Nephron (organoid): ENCODE measurements around the gene TCF7.

ENCODE experiments used
- H3K27ac Mint-ChIP-seq, 3 experiments: 2 replicates each; pipeline ENCODE4 v1.8.0; 2020; ENCODE audit warnings: mixed read lengths in 3 of 3, mild to moderate bottlenecking in 2 of 3, moderate library complexity in 1 of 3
- H3K27me3 Mint-ChIP-seq: 2 replicates; pipeline ENCODE4 v1.8.0; 2021; ENCODE audit warnings: low read depth, mild to moderate bottlenecking, moderate library complexity, mixed read lengths
- H3K36me3 Mint-ChIP-seq: 2 replicates; pipeline ENCODE4 v1.8.0; 2020; ENCODE audit warnings: low read depth, mixed read lengths
- H3K4me1 Mint-ChIP-seq: 2 replicates; pipeline ENCODE4 v1.8.0; 2020; ENCODE audit warnings: mixed read lengths
- H3K4me3 Mint-ChIP-seq, 3 experiments: 2 replicates each; pipeline ENCODE4 v1.8.0; 2020; ENCODE audit warnings: mild to moderate bottlenecking in 3 of 3, mixed read lengths in 3 of 3, moderate library complexity in 2 of 3
- H3K9me3 Mint-ChIP-seq: 2 replicates; pipeline ENCODE4 v1.8.0; 2020; ENCODE audit warnings: mixed read lengths
- TF ChIP-seq, protein P1 (sequence below), 3 experiments: fragments of 200-600 bp; sonication (generic); IDR thresholded peaks; one replicate each; pipeline ENCODE4 v1.5.0; 2021; ENCODE audit warnings: antibody characterized with exemption in 3 of 3; ENCODE audit not compliant: unreplicated experiment in 3 of 3

Gene TCF7

DNA sequence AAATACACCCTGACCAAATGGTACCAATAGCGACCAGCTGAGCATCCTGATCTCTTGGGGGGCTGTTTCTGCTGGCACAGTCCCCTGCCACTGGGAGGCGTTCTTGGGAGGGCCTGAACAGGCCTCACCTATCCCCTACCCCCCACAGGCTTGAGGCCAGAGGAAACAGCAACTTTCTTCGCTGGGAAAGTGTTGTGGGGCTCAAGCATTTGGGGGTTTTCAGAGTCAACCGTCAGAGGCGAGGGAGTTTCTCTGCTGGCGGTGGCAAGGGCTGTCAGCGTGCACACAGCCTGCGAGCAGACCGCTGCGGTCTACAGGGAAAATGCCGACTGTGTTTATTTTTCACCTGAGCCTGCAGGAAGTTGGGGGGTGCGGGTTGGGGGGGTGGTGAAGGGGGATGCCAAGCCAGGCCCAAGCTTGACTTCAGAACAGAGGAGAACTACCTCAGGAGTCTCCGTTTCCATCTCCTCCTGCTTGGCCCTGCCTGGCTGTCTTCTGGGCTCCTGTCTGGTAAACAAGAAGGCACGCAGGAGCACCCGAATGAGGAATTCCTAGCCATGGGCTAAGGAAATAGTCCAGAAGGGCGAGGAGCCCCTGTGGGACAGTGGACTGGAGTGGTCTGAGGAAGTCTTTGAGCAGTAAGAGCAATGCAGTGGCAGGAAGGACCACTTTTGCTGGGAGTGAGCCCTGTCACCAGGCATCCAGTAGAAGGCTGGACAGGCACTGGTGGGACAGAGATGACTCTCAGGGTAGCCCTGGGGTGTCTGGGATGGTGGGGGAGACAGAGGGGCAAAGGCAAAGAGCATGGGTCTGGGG, 18.1 kb downstream of the TCF7 start:
- Mint-ChIP-seq H3K27ac (no peak overlapping the region), H3K27me3 (no peaks in the 10 kb centered on the region), H3K4me3 (no peak overlapping the region), H3K36me3 (peaks cover 19% of the 10 kb centered on the region), H3K4me1 (peaks cover 4% of the 10 kb centered on the region), H3K9me3 (no peaks in the 10 kb centered on the region)
- TF ChIP-seq, protein P1, sequence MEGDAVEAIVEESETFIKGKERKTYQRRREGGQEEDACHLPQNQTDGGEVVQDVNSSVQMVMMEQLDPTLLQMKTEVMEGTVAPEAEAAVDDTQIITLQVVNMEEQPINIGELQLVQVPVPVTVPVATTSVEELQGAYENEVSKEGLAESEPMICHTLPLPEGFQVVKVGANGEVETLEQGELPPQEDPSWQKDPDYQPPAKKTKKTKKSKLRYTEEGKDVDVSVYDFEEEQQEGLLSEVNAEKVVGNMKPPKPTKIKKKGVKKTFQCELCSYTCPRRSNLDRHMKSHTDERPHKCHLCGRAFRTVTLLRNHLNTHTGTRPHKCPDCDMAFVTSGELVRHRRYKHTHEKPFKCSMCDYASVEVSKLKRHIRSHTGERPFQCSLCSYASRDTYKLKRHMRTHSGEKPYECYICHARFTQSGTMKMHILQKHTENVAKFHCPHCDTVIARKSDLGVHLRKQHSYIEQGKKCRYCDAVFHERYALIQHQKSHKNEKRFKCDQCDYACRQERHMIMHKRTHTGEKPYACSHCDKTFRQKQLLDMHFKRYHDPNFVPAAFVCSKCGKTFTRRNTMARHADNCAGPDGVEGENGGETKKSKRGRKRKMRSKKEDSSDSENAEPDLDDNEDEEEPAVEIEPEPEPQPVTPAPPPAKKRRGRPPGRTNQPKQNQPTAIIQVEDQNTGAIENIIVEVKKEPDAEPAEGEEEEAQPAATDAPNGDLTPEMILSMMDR (IDR thresholded peaks at IDR 0.05; ENCODE audit: unreplicated experiment in 3 of 3) = no peak

DNA sequence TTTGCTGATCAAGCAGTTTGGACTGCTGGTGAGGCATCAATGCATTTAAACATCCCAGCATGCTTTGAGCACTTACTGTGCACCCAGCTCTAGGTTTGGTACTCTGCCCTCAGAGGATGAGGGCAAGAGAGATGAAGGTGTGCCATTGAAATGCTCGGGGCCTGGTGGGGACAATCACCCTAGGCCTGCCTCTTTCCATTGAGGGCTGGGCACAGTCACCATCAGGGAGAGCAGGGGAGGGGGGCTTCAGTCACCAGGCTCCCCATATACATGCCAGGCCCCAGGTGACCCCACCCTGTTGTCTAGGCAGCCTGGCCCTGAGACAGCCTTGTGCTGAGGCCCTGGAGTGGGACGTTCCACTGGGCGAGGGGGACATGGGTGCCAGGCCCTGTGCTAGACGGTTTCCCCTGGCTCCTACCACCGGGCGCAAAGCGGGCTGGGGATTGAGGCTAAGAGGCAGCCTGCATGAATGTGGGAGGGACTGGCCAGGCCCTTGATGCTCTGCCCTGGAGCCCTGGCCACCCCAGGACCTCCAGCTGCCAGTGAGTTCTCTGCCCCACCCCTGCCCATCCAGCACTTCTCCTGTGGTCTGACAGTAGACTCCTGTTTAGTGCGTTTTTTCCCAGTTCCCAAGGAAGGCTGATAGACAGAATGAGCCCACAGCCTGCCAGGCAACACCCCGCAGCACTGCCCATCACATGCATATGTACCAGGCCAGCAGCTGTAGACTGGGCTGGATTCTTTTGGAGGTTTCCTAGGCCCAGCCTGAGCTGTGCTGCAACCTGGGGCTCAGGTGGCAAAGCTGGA, 18.9 kb downstream of the TCF7 start:
- peaks cover 4% of the 10 kb centered on the region for H3K4me1 Mint-ChIP-seq
- no peak overlapping the region for H3K4me3 Mint-ChIP-seq
- H3K27me3 Mint-ChIP-seq = no peaks in the 10 kb centered on the region
- TF ChIP-seq, protein P1 (IDR thresholded peaks at IDR 0.05; ENCODE audit: unreplicated experiment in 3 of 3) = no peak
- H3K36me3 Mint-ChIP-seq = peaks cover 19% of the 10 kb centered on the region
- no peaks in the 10 kb centered on the region for H3K9me3 Mint-ChIP-seq
- no peak overlapping the region for H3K27ac Mint-ChIP-seq

DNA sequence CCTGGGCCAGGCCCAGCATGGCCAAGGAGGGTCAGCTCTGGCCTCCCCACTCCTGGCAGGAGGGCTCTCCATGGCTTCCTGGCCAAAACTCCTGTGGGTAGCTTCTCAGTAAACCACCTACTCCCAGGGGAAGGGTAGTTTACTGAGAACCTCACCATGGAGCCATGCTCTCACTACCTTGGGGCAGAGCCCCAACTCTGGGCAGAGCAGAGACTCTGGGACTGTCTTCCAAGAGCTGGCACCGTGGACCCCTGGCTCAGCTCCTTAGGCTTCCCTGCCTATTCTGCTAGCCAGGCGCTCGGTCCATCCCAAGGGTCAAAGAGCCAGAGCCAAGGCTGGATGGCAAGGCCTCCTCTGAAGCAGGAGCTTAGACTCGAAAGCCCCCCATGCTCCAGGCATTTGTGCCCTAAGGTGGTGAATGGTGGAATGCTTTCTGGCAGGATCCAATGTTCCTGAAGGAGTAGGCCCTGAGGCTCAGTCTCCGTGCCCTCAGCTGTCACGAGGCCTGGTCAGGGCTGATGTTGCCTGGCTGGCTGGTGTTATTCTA, 19.6 kb downstream of the TCF7 start:
- Mint-ChIP-seq H3K4me3 (no peak overlapping the region), H3K9me3 (no peaks in the 10 kb centered on the region), H3K36me3 (peaks cover 19% of the 10 kb centered on the region), H3K4me1 (peaks cover 4% of the 10 kb centered on the region), H3K27me3 (no peaks in the 10 kb centered on the region), H3K27ac (no peak overlapping the region)
- TF ChIP-seq, protein P1 (IDR thresholded peaks at IDR 0.05; ENCODE audit: unreplicated experiment in 3 of 3) = no peak

GRCh38 chr5:134135091-134135655, 20.7 kb downstream of the TCF7 start:
- H3K27ac Mint-ChIP-seq = no peak overlapping the region
- no peaks in the 10 kb centered on the region for H3K27me3 Mint-ChIP-seq
- H3K4me3 Mint-ChIP-seq = no peak overlapping the region
- no peaks in the 10 kb centered on the region for H3K9me3 Mint-ChIP-seq
- peaks cover 19% of the 10 kb centered on the region for H3K36me3 Mint-ChIP-seq
- TF ChIP-seq, protein P1 (IDR thresholded peaks at IDR 0.05; ENCODE audit: unreplicated experiment in 3 of 3) = no peak
- peaks cover 4% of the 10 kb centered on the region for H3K4me1 Mint-ChIP-seq

DNA sequence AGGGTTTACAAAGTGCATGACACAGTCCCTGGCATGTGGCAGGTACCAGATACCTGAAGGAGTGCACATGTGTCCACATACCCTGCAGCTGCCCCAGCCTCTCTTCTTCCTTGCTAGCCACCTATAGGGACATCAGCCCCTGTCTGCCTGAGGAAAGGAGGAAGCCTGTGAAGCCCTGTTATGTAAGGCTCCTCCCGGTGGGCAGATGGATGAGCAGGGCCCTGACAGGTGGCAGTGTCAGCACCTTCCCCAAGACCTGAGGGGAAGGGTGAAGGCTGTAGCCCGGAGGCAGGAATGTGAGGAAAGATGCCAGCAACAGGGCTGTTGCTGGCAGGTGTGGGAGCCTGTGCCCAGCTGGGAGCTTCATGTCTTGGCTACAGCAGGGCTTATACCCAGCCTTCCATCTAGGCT, 21.7 kb downstream of the TCF7 start:
- H3K4me3 Mint-ChIP-seq = no peak overlapping the region
- H3K27me3 Mint-ChIP-seq = no peaks in the 10 kb centered on the region
- no peak overlapping the region for H3K27ac Mint-ChIP-seq
- H3K36me3 Mint-ChIP-seq = peaks cover 14% of the 10 kb centered on the region
- TF ChIP-seq, protein P1 (IDR thresholded peaks at IDR 0.05; ENCODE audit: unreplicated experiment in 3 of 3) = no peak
- no peaks in the 10 kb centered on the region for H3K9me3 Mint-ChIP-seq
- H3K4me1 Mint-ChIP-seq = peaks cover 8% of the 10 kb centered on the region
